ENCODE data around the gene PAX2. TPM values are rescaled to one million over a fixed set of nuclear protein-coding genes. Genes with fewer than 3 reads are reported as not detected.

The PAX2 gene
- total RNA-seq, 1 donor from 2014 or later: 4.4 TPM

DNA sequence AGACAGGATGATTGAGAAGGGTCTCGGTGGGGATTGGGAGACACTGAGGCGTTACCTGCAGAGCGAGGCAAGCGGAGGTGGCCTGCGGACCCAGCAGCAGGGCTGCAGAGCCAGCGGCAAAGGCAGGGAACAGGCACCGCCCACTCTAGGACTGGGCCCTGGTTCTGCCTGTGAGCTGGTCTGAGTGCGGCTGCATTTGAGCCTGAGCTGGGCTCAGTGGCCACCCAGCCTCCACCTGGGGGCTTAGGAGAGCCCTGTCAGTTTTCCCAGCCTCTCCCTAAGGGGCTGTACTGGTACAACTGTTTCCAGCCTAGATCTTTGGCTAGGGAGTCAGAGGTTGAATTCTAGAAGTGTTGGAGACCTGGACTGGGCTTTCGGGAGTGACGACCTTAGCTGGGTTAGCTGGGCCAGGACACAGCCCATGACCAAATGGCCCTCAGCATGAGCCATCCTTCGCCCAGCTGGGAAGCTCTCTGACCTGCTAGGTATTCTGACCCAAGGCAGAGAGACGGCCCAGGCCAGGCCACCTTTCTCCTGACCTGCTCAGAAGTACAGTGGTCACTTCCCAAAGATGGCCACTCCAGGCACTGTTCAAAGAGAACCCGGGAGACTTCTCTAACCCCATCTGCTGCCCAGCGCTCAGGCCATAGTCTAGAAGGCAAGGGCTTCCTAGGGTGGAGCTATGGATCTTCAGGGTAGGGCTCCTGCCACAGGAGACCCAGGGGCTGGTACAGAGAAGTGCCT lies 64.9 kb downstream of the PAX2 start:
- Mint-ChIP-seq H3K4me3 (no peak overlapping the region), H3K27me3 (peaks cover 65% of the 10 kb centered on the region), H3K4me1 (ENCODE audit: unreplicated experiment) (peaks cover 10% of the 10 kb centered on the region)

DNA sequence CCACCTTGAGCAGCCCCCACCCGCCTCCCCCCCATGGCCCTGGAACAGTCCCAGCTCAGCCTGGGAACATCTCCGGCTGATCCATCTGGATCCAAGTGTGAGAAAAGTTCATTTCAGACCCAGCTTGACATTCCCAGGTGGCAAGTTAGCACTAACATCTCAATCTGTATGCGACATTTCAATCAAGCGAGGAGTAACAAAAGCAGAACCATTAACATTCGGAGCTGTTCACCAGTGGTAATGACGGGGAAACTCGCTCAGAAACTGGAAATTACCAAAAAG lies 65.4 kb downstream of the PAX2 start:
- TF ChIP-seq, protein P1, sequence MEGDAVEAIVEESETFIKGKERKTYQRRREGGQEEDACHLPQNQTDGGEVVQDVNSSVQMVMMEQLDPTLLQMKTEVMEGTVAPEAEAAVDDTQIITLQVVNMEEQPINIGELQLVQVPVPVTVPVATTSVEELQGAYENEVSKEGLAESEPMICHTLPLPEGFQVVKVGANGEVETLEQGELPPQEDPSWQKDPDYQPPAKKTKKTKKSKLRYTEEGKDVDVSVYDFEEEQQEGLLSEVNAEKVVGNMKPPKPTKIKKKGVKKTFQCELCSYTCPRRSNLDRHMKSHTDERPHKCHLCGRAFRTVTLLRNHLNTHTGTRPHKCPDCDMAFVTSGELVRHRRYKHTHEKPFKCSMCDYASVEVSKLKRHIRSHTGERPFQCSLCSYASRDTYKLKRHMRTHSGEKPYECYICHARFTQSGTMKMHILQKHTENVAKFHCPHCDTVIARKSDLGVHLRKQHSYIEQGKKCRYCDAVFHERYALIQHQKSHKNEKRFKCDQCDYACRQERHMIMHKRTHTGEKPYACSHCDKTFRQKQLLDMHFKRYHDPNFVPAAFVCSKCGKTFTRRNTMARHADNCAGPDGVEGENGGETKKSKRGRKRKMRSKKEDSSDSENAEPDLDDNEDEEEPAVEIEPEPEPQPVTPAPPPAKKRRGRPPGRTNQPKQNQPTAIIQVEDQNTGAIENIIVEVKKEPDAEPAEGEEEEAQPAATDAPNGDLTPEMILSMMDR (conservative IDR thresholded peaks at IDR 0.05): no peak
- H3K4me1 Mint-ChIP-seq (ENCODE audit: unreplicated experiment): peaks cover 10% of the 10 kb centered on the region
- no peak overlapping the region for H3K4me3 Mint-ChIP-seq
- no peak for DNase-seq (ENCODE audit: extremely low spot score, unreplicated experiment)
- H3K9me3 Mint-ChIP-seq: no peaks in the 10 kb centered on the region
- peaks cover 62% of the 10 kb centered on the region for H3K27me3 Mint-ChIP-seq
- no peaks in the 10 kb centered on the region for H3K36me3 Mint-ChIP-seq
- H3K27ac Mint-ChIP-seq: no peak overlapping the region

More for the DNA sequence above, 64.9 kb downstream of the PAX2 start:
- Mint-ChIP-seq H3K36me3 (no peaks in the 10 kb centered on the region), H3K27ac (no peak overlapping the region), H3K9me3 (no peaks in the 10 kb centered on the region)
- DNase-seq (ENCODE audit: extremely low spot score, unreplicated experiment): no peak
- TF ChIP-seq, protein P1 (conservative IDR thresholded peaks at IDR 0.05): no peak

DNA sequence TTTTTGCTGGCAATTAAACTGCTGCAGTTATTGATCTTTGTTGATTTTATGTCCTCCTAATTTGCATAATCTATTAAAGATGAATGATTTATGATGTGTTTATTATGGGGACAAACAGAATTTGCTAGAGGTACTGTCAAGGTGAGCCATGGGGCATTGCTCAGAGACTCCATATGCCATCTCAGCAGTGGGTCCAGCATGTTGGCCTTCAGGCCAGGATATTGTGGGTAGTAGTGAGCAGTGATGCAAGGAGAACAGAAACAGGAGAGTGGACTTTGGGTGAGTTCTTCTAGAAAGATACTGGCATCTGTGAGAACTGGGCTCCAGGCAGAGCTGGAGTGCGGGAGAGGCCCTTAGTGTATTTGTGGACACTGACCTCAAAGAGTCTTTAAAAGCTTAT lies 65.9 kb downstream of the PAX2 start:
- TF ChIP-seq, protein P1 (conservative IDR thresholded peaks at IDR 0.05): no peak

DNA sequence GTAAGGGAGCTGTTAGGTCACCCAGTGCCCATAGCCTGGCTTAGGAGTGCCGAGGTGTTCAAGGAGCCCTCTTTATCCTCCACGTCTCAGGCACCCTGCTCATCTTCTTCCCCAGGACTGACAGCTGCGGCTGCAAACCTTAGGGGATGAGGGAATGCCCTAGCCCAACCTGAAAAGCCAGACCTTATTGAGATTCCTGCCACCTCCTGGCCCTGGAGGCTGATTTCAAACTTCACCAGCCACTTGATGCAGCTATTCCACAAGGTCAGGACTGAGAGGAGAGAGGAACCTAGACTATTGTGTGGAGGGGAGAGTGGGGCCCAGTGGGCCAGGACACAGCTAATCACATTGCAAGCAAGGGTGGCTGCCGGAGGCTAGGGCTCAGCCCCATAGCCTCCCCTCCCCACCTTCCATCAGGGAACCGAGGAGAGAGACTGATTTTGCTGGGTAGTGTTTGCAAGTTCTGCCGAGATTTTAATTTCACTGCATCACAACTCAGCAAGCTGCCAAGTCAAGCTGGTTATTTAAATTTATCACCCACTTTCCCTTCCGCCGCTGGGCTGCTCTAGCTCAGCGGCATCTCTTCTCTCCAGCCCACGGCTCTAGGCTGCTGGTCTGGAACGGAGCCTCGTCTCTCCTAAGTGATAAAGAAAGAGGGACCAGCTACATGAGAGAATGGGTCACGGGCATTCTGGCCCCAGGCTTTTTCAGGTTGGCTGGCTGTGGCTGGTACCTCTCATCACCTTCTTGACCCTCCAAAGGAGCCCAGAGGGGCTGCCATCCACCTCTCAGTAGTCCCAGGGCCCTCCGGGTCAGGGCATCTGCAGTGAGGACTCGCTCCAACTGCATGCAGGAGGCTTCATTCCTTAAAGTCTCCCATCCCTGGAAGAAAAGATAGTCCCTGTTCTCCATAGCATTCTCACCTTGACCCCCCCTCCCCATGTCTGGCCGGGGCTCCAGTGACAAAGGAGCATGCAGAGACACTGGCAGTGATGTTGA lies 66.7 kb downstream of the PAX2 start:
- H3K36me3 Mint-ChIP-seq: no peaks in the 10 kb centered on the region

More for the DNA sequence above, 65.9 kb downstream of the PAX2 start:
- H3K36me3 Mint-ChIP-seq: no peaks in the 10 kb centered on the region
- H3K9me3 Mint-ChIP-seq: no peaks in the 10 kb centered on the region
- peaks cover 10% of the 10 kb centered on the region for H3K4me1 Mint-ChIP-seq (ENCODE audit: unreplicated experiment)
- no peak overlapping the region for H3K4me3 Mint-ChIP-seq
- DNase-seq (ENCODE audit: extremely low spot score, unreplicated experiment): no peak
- H3K27ac Mint-ChIP-seq: no peak overlapping the region
- peaks cover 60% of the 10 kb centered on the region for H3K27me3 Mint-ChIP-seq

DNA sequence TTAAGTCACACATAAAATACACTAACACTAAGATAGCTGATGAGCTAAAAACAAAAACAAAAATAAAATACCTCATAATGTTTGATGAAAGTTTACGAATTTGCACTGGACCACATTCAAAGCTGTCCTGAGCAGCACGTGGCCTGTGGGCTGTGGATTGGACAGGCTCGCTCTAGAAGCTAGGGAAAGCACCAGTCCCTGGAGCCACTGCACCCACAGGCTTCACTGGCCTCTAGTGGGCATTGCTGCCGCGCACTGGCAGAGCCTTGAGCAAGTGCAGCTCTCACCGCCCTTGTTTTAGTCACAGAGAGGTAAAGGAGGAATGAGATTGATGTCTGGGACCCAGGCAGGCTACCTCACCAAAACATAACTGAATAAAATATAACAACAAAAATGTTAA lies 67.6 kb downstream of the PAX2 start:
- no peak overlapping the region for H3K4me3 Mint-ChIP-seq
- peaks cover 60% of the 10 kb centered on the region for H3K27me3 Mint-ChIP-seq
- H3K4me1 Mint-ChIP-seq (ENCODE audit: unreplicated experiment): peaks cover 3% of the 10 kb centered on the region
- no peak overlapping the region for H3K27ac Mint-ChIP-seq
- TF ChIP-seq, protein P1 (conservative IDR thresholded peaks at IDR 0.05): no peak
- H3K36me3 Mint-ChIP-seq: no peaks in the 10 kb centered on the region
- H3K9me3 Mint-ChIP-seq: no peaks in the 10 kb centered on the region
- no peak for DNase-seq (ENCODE audit: extremely low spot score, unreplicated experiment)

More for the DNA sequence above, 66.7 kb downstream of the PAX2 start:
- no peak overlapping the region for H3K27ac Mint-ChIP-seq
- peaks cover 61% of the 10 kb centered on the region for H3K27me3 Mint-ChIP-seq
- H3K4me1 Mint-ChIP-seq (ENCODE audit: unreplicated experiment): peaks cover 10% of the 10 kb centered on the region
- DNase-seq (ENCODE audit: extremely low spot score, unreplicated experiment): no peak
- TF ChIP-seq, protein P1 (conservative IDR thresholded peaks at IDR 0.05): no peak
- H3K9me3 Mint-ChIP-seq: no peaks in the 10 kb centered on the region
- no peak overlapping the region for H3K4me3 Mint-ChIP-seq
